ENCODE data around the gene BMPER.

The BMPER gene

GRCh38 chr7:33971106-33971505 is 65.8 kb downstream of the BMPER start:
- no peak for DNase-seq

GRCh38 chr7:33973231-33974015 is 68.1 kb downstream of the BMPER start:
- no peak for DNase-seq

DNA sequence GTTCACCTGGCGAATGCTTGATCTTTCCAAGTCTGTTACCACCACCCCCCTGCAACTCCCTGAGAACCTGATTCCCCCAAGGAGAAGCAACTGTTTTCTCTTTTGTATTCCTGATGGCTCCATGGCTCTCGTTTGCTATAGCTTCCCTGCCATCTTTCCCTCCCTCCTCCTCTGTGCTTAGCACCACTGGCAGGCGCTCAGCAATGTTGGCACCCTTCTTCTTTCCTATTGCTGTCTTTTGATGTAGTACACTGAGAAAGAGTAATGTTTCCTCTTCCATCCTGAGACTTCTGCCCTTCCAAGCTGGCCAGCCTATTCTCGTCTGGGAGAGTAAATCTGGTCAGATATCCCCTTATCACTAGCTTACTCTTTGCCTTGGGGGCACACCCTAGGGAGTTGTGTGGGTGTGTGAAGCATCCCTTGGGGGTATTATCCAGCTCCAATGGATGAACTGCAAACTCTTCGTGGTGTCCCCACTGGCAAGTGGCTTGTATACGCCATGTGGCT is 74.0 kb downstream of the BMPER start:
- DNase-seq, result no peak

GRCh38 chr7:33979807-33980355 is 74.5 kb downstream of the BMPER start:
- no peak for DNase-seq

GRCh38 chr7:33981226-33981625 is 75.9 kb downstream of the BMPER start:
- DNase-seq, result no peak

DNA sequence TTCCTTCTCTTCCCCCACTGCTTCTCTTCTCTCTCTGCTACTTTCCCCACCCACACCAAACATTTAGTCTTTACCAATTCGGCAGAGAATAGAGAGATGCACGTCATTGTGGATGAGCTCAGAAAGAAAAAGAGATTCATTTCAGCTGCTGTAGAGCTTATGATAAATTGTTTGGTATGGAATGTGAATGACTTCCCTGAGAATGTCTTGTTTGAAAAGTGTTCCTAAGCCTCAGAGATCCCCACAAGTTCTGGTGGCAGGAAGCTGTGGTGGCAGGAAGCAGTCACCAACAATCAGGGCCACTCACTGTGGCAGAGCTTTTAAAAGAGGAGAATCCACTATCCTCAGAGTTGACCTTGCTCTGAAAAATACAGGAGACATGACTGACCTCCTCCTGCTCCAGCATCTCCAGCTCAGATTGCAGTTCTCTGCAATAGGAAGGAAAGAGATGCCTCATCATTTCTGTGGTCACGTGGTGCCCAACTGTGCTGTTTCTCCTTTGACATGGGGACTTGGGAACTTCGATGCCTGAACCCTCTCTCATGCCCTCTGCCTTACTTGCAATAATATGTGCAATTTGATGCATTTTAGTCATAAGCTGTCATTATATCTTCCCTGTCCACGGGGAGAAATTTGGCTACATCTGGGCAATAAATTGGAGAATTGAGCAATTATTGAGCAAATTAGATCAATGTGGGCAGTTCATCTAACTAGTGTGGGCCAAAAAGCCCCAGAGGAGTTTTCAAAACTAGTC is 76.5 kb downstream of the BMPER start:
- no peak for DNase-seq

- DNase-seq, result no peak
These were observed 77.1 kb downstream of the BMPER start for GRCh38 chr7:33982425-33982786.

GRCh38 chr7:33986451-33986850 is 81.1 kb downstream of the BMPER start:
- DNase-seq, result no peak

DNA sequence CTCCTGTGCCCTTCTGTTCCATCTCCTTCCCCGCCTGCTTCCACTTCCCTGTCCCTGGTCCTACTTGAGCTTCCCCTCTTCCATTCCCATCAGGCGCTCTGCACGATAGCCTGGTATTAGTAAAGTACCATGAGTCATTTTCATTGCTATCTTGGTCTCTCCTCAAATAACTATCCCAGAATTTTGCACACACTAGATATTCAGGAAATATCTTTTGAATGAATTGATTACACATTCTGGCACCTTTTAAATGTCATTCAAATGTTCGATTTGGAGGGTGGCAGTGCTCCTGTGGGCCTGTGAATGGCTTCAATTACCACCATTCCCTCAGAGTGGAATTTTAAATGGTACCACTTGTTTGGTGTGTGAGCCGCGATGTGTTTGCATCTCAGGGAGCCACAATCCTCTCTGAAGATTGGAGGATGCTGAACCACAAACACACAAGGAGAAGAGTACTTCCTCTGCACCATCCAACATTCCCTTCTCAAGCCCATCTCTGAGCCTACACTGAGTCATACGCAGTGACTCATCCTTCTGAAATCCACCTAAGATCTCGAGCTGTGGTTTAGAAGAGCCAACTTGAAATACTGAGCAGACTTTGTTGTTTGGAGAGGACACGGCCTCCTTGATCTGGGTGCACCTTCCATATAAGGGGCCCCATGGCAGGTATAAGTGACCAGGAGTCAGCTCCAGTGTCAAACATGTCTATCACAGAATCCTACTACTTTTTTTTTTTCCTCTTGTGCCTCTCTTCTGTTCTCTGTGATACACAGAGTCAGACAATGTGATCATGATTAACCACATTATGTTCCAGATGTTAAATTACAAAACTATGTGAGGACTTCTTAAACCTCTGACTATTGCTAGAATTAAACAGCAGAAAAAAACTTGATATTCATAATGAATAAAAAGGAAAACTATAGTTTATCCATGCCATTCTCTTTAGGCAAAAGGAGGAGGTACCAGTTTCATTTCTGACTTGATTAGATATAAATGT is 81.9 kb downstream of the BMPER start:
- no peak for DNase-seq

GRCh38 chr7:33996899-33997298 is 91.6 kb downstream of the BMPER start:
- DNase-seq, result no peak

GRCh38 chr7:33998476-33998875 is 93.1 kb downstream of the BMPER start:
- DNase-seq, result no peak

GRCh38 chr7:34011017-34011695 is 105.8 kb downstream of the BMPER start:
- no peak for DNase-seq

DNA sequence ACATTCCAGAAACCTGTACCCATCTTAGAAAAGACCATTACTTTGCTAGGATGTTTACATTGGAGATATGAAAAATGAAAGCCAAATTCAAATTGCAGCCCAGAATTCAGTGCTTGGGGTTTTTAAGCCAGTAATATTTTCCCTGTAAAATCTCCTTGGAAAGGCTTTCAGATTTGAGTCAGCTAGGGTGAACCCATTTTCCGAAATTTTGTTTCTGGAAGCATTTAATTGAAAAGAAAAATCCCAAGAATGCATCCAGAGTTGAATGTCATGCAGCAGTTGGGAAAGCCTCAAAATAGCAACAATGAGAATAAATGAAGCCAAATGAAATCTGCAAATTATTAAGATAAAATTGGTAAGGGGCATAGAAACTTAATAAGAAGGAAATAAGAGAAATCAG is 106.4 kb downstream of the BMPER start:
- DNase-seq, result no peak

DNA sequence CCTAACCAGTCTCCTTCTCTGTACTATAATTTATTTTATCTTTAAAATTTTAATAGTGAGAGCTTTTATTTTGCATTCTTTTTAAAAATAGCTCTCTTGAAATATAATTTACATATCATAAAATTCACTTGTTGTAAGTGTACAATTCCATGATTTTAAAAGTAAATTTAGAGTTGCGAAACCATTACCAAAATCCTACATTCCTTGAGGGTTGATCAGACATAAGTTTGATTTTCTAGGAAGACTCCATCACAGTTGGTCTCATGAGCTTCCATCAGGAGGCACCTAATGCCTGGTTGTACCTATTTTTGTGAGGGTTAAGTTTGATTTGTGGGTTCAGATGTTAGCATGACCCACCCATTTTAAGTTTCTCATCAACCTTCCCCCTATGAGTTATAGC is 108.1 kb downstream of the BMPER start:
- no peak for DNase-seq

DNA sequence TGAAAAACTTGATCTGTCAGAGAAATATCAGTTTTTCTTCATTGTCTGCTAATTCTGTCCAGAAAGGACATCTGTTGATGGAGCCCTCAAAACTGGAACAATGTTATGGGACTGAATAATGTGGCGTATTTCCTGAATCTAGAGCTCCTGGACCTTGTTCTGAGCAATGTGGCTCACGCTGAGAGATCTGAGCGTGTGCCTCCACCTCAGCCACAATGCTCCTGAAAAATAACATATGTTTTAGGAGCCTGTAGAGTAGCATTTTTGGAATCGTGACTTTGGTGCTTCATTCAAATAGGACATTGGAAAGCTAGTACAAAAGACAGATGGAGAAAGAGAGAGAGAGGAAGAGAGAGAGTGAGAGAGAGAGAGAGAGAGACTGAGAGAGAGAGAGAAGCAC is 110.3 kb downstream of the BMPER start:
- no peak for DNase-seq

- no peak for DNase-seq
These were observed 111.5 kb downstream of the BMPER start for GRCh38 chr7:34016876-34017275.

DNA sequence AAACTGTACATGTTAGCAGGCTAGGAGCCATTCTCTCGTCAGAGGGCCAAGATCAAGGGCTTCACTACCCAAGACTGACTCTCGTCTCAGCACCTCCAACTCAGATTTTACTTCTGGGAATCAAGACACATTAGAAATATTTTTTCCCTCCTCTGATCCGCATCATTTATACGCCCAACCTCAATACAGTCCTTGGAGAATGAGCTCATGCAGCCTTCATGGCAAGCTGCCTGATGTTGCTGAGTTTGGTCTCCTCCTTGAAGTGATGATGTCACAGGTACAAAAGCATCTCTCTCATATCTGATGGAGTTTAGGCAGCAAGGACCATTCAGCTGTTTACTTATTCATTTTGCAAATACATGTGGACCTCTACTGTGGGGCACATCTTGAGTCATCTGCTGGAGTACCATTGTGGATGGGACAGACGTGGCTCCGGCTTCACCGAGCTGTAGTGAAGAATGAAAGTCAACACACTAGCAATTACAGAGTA is 114.0 kb downstream of the BMPER start:
- no peak for DNase-seq

DNA sequence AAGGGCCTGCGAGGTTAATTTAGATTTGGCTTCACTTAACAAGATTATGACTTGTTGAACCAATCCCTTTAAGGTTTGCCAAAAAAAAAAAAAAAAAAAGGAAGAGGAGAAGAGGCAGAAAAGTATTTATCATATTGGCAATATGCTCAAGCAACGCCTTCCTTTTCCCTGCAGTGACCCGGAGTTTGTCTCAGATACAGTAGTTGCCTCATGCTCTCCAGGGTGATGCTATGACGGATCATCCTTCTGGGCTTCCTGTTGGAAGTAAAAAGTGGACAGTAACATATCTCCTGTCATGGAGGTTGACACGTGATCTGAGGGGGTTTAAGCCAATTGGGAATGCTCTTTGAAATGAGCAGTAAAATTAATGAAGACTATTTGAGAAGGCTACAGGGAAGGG is 117.3 kb downstream of the BMPER start:
- DNase-seq, result no peak

DNA sequence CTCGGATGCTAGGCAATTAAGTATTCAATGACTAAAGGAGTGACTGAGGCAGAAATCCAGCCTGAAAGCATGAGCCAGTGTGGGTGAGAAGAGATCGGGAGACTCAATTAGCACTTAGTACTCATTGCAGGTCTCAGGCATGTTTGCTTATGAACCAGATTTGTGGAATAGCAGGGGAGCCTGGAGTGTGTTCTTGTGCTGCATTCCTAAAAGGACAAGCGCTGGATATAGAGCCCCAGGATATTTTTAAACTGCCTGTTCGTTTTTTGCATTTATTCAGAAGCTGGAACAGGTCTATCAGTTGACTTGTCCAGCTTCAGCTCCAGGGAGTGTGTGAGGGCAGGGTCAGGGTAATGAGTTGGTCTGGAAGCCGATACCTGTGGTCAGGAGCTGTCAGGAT is 120.3 kb downstream of the BMPER start:
- no peak for DNase-seq

DNA sequence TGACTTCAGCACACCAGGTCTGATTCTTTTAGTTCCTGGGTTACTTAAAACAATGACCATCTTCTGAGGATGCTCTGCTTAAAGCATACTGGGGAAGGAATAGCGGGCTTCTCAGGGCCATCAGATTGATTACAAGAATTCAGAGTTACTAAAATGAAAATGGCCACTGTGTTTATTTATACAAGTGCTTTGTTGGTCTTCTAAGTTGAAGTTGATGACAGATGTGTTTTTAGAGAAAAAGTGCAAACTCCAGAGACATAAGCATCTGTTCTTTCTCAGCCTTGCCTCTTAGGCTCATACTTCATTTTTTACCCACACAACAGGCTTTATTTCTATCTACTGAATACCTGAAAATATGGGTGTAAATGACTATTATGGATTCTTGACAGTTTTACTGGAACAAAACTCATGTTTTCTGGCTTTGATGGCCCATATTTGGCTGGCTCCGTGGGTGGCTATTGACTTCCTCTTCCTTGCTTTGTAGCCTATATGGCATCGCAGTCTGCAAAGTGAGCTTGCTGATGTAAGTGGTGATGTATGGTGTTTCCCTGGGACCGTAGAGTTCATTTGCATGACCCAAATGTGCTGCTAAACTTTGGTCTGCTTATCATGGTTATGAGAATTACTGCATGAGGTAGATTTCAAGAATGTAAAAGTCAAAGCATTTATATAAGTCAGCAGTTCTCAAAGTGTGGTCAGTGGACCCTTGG is 121.3 kb downstream of the BMPER start:
- no peak for DNase-seq

DNA sequence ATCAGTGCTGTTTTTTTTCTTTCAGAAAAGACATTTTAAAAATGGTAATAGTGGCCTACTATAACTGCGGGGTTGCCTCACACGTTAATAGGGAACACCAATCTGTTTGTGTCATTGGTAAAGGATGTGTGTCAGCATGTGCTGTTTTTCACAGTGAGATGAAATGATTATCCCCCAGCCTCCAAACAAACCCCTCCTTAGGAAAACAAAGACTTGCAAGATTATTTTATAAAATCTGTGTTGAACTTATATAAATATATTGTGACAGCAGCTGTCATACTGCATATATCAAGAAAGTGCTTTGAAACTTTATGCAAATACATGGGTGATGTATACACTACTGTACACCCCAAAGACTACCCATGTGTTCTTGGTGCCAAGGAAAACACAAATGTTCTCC is 125.8 kb downstream of the BMPER start:
- no peak for DNase-seq
